Fibroblast of the conjunctiva (primary cell): ENCODE measurements around the gene TMEM11.

ENCODE experiments used
- DNase-seq: peaks from one replicate; pipeline ENCODE4 v3.0.0-alpha.2; 2010; ENCODE audit warnings: low read depth

The TMEM11 gene

GRCh38 chr17:21184570-21184969 is 29.4 kb downstream of the TMEM11 start:
- DNase-seq = no peak

- DNase-seq = no peak
Measured at GRCh38 chr17:21183468-21183867, 30.5 kb downstream of the TMEM11 start.

GRCh38 chr17:21177854-21178600 is 35.9 kb downstream of the TMEM11 start:
- no peak for DNase-seq

GRCh38 chr17:21177401-21177800 is 36.6 kb downstream of the TMEM11 start:
- DNase-seq = no peak

- no peak for DNase-seq
Measured at GRCh38 chr17:21176773-21177395, 37.1 kb downstream of the TMEM11 start.

- DNase-seq = no peak
Measured at GRCh38 chr17:21174713-21175112, 39.2 kb downstream of the TMEM11 start.

- no peak for DNase-seq
Measured at GRCh38 chr17:21174186-21174585, 39.8 kb downstream of the TMEM11 start.

- no peak for DNase-seq
Measured at GRCh38 chr17:21173543-21173942, 40.4 kb downstream of the TMEM11 start.

- no peak for DNase-seq
Measured at GRCh38 chr17:21172846-21173245, 41.1 kb downstream of the TMEM11 start.

- no peak for DNase-seq
Measured at GRCh38 chr17:21171970-21172510, 41.9 kb downstream of the TMEM11 start.

- DNase-seq = no peak
Measured at GRCh38 chr17:21171309-21171922, 42.5 kb downstream of the TMEM11 start.

- no peak for DNase-seq
Measured at GRCh38 chr17:21170809-21171208, 43.2 kb downstream of the TMEM11 start.

- DNase-seq = no peak
Measured at GRCh38 chr17:21169496-21169895, 44.5 kb downstream of the TMEM11 start.

- no peak for DNase-seq
Measured at GRCh38 chr17:21168555-21168865, 45.5 kb downstream of the TMEM11 start.

- no peak for DNase-seq
Measured at GRCh38 chr17:21167303-21167702, 46.7 kb downstream of the TMEM11 start.

GRCh38 chr17:21166595-21167210 is 47.3 kb downstream of the TMEM11 start:
- peak; percentile 27 for DNase-seq

- no peak for DNase-seq
Measured at GRCh38 chr17:21165922-21166594, 47.9 kb downstream of the TMEM11 start.

GRCh38 chr17:21164620-21165019 is 49.3 kb downstream of the TMEM11 start:
- DNase-seq = no peak

GRCh38 chr17:21164216-21164615 is 49.7 kb downstream of the TMEM11 start:
- DNase-seq = no peak

- no peak for DNase-seq
Measured at GRCh38 chr17:21163101-21163500, 50.9 kb downstream of the TMEM11 start.

- no peak for DNase-seq
Measured at GRCh38 chr17:21162394-21162775, 51.6 kb downstream of the TMEM11 start.
